HL-60/S4 (cell line): ENCODE results near the gene ZBTB8A.
"Not testable (repeated sequence)": the region's sequence is repeated elsewhere in the genome, so short reads cannot be mapped to it uniquely, and the experiment has no call there.

Experiments used
- in situ Hi-C: fragments of 300-500 bp; cut with MboI; formaldehyde crosslinking; loops from 2 replicates; pipeline ENCODE4 v1.14.3; 2022; ENCODE audit warnings: low sequenced_read_pairs

Gene ZBTB8A

GRCh38 chr1:32533792-32534327 lies 5.4 kb upstream of the ZBTB8A start:
- in situ Hi-C loops, result no loop called here

- in situ Hi-C loops, result no loop called here
Measured at GRCh38 chr1:32536117-32536516, 3.1 kb upstream of the ZBTB8A start.

DNA sequence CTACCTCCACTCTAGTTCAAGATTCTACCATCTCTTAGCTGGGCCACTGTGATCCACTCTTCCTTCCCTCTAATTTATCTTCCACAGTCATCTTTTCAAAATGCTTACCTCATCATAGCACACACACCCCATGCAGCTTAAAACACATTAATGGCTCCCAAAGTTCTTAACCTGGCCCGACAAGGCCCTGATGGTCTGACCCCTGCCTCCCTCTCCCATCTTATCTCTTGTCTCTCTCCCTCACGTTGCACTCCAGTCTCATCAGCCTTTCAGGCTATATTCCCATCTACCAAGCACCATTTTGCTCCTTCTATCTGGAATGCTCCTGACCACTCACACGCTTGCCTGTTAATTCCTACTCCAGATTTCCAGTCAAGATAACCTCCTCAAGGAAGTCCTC lies 2.5 kb upstream of the ZBTB8A start:
- in situ Hi-C loops, result no loop called here

DNA sequence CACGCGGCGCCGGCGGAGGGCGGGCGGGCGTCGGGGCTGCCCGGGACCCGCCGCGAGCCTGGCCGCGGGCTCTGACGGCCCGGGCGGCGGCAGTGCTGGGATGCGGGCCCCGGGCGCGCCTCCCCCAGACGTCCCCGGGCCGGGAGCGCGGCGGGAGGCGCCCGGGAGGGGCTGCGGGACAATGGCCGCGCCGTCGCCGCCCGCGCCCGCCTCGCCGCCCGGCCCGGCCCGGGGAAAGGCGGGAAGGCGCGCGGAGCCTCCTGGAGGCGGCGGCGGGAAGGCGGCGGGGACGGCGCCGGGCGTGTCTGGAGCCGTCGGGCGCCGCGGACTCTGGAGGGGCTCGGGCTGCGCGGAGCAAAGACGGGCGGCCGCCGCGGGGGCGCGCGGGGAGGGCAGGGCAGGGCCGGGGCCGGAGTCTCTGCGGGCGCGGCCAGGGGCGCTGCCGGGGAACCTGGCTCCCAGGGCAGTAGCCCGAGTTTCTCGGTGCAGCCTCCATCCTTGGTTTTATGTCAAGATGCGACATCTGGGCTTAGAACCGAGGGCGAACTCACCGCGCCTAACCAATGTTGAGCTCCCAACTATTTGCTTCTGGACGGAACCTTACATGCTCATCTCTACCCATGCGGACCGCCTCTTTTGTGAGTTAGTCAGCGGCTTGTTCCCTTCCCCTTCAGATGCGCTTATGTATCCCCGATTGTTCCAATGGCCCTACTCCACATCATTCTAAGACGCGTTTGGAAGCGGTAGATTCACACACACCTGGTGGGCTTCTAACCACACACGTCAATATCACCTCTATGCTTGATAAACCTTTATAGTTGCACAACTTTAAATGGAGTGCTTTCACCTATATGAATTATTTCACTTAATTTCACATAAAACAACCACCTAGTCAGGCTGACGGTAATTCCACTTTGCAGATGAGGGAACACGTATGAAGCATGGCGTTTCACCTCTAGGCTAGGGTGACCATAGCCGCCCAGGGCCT lies 651 bp downstream of the ZBTB8A start:
- in situ Hi-C loops, result no loop called here

DNA sequence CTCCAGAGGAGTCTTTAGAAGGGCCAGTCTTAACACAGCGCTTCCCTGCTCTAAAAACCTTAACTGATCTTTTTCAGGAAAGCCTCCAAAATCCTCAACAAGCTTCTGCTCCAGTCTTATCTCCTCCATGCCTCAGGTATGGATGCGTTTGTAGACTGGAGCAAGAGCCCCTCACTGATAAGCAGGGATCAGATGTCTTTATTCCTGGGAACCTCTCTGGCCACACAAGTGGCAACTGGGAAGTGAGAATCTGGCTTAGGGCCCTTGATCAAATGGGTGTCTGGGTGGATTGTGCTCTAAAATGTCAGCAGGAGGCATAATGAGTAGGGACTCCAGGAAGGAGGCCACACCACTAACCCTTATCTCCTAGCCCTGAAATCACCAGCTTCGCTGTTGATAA lies 1.4 kb downstream of the ZBTB8A start:
- in situ Hi-C loops, result no loop called here

GRCh38 chr1:32541064-32541566 lies 1.9 kb downstream of the ZBTB8A start:
- in situ Hi-C loops, result no loop called here

DNA sequence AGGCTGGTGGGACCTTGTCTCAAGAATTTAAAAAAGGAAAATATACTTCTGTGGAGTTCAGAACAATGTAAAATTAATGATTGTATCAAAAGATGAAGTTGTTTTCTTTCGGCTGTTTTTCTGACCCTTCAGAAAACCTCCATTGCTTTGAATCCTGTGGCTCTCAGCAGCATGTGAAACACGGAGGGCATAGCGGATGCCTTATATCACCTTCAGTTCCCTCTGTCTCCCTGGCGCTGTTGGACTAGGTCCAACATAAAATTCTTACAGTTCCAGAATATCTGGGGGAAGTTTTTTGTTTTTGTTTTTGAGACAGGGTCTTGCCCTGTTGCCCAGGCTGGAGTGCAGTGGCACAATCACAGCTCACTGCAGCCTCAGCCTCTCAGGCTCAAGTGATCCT lies 7.4 kb downstream of the ZBTB8A start:
- in situ Hi-C loops, result no loop called here

GRCh38 chr1:32549616-32550015 lies 10.4 kb downstream of the ZBTB8A start:
- in situ Hi-C loops, result no loop called here

DNA sequence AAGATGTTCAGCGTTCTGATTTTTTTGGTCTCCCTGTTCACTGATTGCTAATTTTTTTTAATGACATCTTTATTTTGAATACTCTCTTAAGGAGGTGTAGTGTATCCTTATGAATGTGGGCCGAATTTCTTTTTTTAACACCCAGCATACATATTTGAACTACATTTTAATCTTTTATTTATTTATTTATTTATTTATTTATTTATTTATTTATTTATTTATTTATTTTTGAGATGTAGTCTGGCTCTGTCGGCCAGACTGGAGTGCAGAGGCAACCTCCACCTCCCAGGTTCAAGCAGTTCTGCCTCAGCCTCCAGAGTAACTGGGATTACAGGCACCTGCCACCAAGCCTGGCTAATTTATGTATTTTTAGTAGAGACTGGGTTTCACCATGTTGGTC lies 15.1 kb downstream of the ZBTB8A start:
- in situ Hi-C loops, result no loop called here

DNA sequence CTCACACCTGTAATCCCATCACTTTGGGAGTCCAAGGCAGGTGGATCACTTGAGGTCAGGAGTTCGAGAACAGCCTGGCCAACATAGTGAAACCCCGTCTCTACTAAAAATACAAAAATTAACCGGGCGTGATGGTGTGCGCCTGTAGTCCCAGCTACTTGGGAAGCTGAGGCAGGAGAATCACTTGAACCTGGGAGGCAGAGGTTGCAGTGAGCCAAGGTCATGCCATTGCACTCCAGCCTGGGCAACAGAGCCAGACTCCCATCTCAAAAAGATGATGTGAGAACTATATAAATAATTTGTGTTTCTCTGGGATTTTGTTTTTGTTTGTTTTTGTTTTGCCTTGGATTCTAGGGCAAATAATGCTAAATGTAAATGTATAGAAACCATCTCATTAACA lies 17.8 kb downstream of the ZBTB8A start:
- in situ Hi-C loops, result not testable (repeated sequence)

- in situ Hi-C loops, result no loop called here
Measured at GRCh38 chr1:32557812-32558211, 18.6 kb downstream of the ZBTB8A start.

- in situ Hi-C loops, result no loop called here
Measured at GRCh38 chr1:32568929-32569328, 29.7 kb downstream of the ZBTB8A start.

GRCh38 chr1:32580348-32581017 lies 41.3 kb downstream of the ZBTB8A start:
- in situ Hi-C loops, result no loop called here

GRCh38 chr1:32592943-32593342 lies 53.7 kb downstream of the ZBTB8A start:
- in situ Hi-C loops, result no loop called here

DNA sequence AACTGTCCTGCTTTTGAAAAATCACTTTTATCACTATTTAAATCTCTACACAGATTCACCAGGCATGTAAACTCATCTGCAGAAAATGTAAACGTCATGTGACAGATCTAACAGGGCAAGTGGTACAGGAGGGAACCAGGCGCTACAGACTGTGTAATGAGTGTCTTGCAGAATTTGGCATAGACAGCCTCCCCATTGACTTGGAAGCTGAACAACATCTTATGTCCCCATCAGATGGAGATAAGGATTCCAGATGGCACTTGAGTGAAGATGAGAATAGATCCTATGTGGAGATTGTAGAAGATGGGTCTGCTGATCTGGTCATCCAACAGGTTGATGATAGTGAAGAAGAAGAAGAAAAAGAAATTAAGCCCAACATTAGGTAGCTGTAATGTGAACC lies 60.8 kb downstream of the ZBTB8A start:
- in situ Hi-C loops, result no loop called here

DNA sequence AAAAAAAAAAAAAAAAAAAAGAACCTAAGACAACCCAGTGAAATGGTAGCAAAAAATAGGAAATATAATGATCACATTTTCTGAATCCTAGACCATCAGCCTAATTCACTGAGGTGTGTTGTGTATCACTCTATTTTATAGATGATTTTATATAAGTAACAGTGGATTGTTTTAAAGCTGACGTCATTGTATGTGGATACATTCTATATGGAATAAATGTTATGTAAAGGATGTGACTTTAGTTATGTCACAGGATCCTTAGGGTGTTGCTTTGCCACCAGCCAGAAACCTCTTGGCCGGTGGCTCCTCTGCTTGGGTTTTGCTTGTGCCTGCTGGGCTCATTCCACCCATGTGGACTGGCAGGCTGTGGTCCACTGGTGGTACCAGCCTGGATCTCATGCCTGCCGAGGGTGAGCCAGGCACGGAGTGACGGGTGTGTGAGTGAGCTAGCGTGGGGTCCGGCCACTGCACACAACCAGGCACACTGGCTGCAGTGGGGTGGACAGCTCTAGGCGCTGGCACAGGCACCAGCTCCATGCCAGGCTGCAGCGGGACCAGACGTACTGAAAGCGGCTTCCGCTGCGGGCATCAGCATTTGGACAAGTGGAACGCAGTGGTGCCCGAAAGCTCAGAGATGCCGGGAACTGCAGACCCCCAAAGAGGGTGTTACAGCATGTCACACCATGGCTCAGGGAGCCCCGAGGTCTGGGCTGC lies 66.6 kb downstream of the ZBTB8A start:
- in situ Hi-C loops, result no loop called here

- in situ Hi-C loops, result no loop called here
Measured at GRCh38 chr1:32606565-32607371, 67.5 kb downstream of the ZBTB8A start.

GRCh38 chr1:32609180-32609579 lies 70.0 kb downstream of the ZBTB8A start:
- in situ Hi-C loops, result no loop called here

- in situ Hi-C loops, result no loop called here
Measured at GRCh38 chr1:32611859-32612188, 72.6 kb downstream of the ZBTB8A start.

GRCh38 chr1:32612189-32612881 lies 73.1 kb downstream of the ZBTB8A start:
- in situ Hi-C loops, result no loop called here
